ENCODE results near the gene SPTA1. TPM values are rescaled to one million over a fixed set of nuclear protein-coding genes. Genes with fewer than 3 reads are reported as not detected.

Gene SPTA1
- total RNA-seq, 2 experiments from 2014 or later: 0.44 TPM; not detected in 1

- H3K9me2 ChIP-seq (ENCODE audit: insufficient read depth, low read length): no peaks in the 10 kb centered on the region
- no peaks in the 10 kb centered on the region for H4K20me1 ChIP-seq (ENCODE audit: insufficient read depth, low read length)
- CTCF ChIA-PET (ENCODE audit: unreplicated experiment): no interaction called here
- H3K4me1 ChIP-seq (ENCODE audit: insufficient read depth, low read length, poor library complexity, severe bottlenecking): no peaks in the 10 kb centered on the region
- H3K36me3 ChIP-seq (ENCODE audit: insufficient read depth, low read length): no peaks in the 10 kb centered on the region
- H3K4me2 ChIP-seq (ENCODE audit: low read length): no peak overlapping the region
- no TSS peak for BruUV-seq (replicated peaks)
- no peak for TF ChIP-seq CTCF (conservative IDR thresholded peaks at IDR 0.05; ENCODE audit: low read length)
- TF ChIP-seq EZH2phosphoT487 (IDR thresholded peaks at IDR 0.05; ENCODE audit: borderline replicate concordance, low read depth, low read length): no peak
- no peak overlapping the region for H3K4me3 ChIP-seq (ENCODE audit: low read depth, low read length, poor library complexity, severe bottlenecking)
- intact Hi-C loops (cut with micrococcal nuclease; ENCODE audit: unreplicated experiment): no loop called here
- POLR2A ChIA-PET: no interaction called here
- no peaks in the 10 kb centered on the region for H3K79me2 ChIP-seq (ENCODE audit: insufficient read depth, low read depth, low read length)
- no peaks in the 10 kb centered on the region for H3K9me3 ChIP-seq (ENCODE audit: low read length)
- no peak overlapping the region for H2AFZ ChIP-seq (ENCODE audit: low read length)
- no peak overlapping the region for H3K27ac ChIP-seq (ENCODE audit: low read depth, low read length, poor library complexity, severe bottlenecking)
- no peak for DNase-seq (ENCODE audit: low spot score)
These were observed 7.2 kb downstream of the SPTA1 start for GRCh38 chr1:158679289-158679688.

GRCh38 chr1:158675563-158676323, 10.8 kb downstream of the SPTA1 start:
- Histone ChIP-seq H3K4me1 (ENCODE audit: insufficient read depth, low read length, poor library complexity, severe bottlenecking) (no peaks in the 10 kb centered on the region), H3K4me3 (ENCODE audit: low read depth, low read length, poor library complexity, severe bottlenecking) (no peak overlapping the region), H3K9me3 (ENCODE audit: low read length) (no peaks in the 10 kb centered on the region), H4K20me1 (ENCODE audit: insufficient read depth, low read length) (no peaks in the 10 kb centered on the region), H3K4me2 (ENCODE audit: low read length) (no peak overlapping the region), H3K9me2 (ENCODE audit: insufficient read depth, low read length) (no peaks in the 10 kb centered on the region), H3K79me2 (ENCODE audit: insufficient read depth, low read depth, low read length) (no peaks in the 10 kb centered on the region), H2AFZ (ENCODE audit: low read length) (no peak overlapping the region), H3K27ac (ENCODE audit: low read depth, low read length, poor library complexity, severe bottlenecking) (no peak overlapping the region), H3K36me3 (ENCODE audit: insufficient read depth, low read length) (no peaks in the 10 kb centered on the region)
- POLR2A ChIA-PET: no interaction called here
- CTCF ChIA-PET (ENCODE audit: unreplicated experiment): no interaction called here
- intact Hi-C loops (cut with micrococcal nuclease; ENCODE audit: unreplicated experiment): no loop called here
- TF ChIP-seq CTCF (conservative IDR thresholded peaks at IDR 0.05; ENCODE audit: low read length) (no peak), EZH2phosphoT487 (IDR thresholded peaks at IDR 0.05; ENCODE audit: borderline replicate concordance, low read depth, low read length) (no peak)
- no TSS peak for BruUV-seq (replicated peaks)
- no peak for DNase-seq (ENCODE audit: low spot score)

GRCh38 chr1:158674302-158674701, 12.2 kb downstream of the SPTA1 start:
- no peaks in the 10 kb centered on the region for H3K36me3 ChIP-seq (ENCODE audit: insufficient read depth, low read length)
- H3K79me2 ChIP-seq (ENCODE audit: insufficient read depth, low read depth, low read length): no peaks in the 10 kb centered on the region
- no peak for DNase-seq (ENCODE audit: low spot score)
- H3K9me2 ChIP-seq (ENCODE audit: insufficient read depth, low read length): no peaks in the 10 kb centered on the region; the same call in 1 of the 2 replicates
- CTCF ChIA-PET (ENCODE audit: unreplicated experiment): no interaction called here
- no TSS peak for BruUV-seq (replicated peaks)
- H3K4me3 ChIP-seq (ENCODE audit: low read depth, low read length, poor library complexity, severe bottlenecking): no peak overlapping the region
- no peaks in the 10 kb centered on the region for H4K20me1 ChIP-seq (ENCODE audit: insufficient read depth, low read length)
- no peak overlapping the region for H2AFZ ChIP-seq (ENCODE audit: low read length)
- H3K4me2 ChIP-seq (ENCODE audit: low read length): no peak overlapping the region
- POLR2A ChIA-PET: no interaction called here
- H3K27ac ChIP-seq (ENCODE audit: low read depth, low read length, poor library complexity, severe bottlenecking): no peak overlapping the region
- H3K9me3 ChIP-seq (ENCODE audit: low read length): no peaks in the 10 kb centered on the region
- no peaks in the 10 kb centered on the region for H3K4me1 ChIP-seq (ENCODE audit: insufficient read depth, low read length, poor library complexity, severe bottlenecking)
- TF ChIP-seq CTCF (conservative IDR thresholded peaks at IDR 0.05; ENCODE audit: low read length) (no peak), EZH2phosphoT487 (IDR thresholded peaks at IDR 0.05; ENCODE audit: borderline replicate concordance, low read depth, low read length) (no peak)
- intact Hi-C loops (cut with micrococcal nuclease; ENCODE audit: unreplicated experiment): no loop called here

All from OCI-LY7 (cell line).